B cell (primary cell): ENCODE results near the gene SNTG2. TPM values are rescaled to one million over a fixed set of nuclear protein-coding genes. Genes with fewer than 3 reads are reported as not detected.

Experiments
- ATAC-seq: fragments of 200-7000 bp; cut with Tn5 transposase; one replicate; pipeline ENCODE4 v1.10.0; 2021; ENCODE audit warnings: low read depth, mild to moderate bottlenecking, moderate number of reproducible peaks, moderate library complexity
- CTCF ChIA-PET: fragments of 350-600 bp; sonication (Branson Sonifier 250); formaldehyde crosslinking; loops from one replicate; lab custom pipeline; 2021; ENCODE audit warnings: antibody characterized with exemption, inconsistent platforms; lab: Charles Lee
- POLR2A ChIA-PET: fragments of 350-600 bp; sonication (Branson Sonifier 250); formaldehyde crosslinking; loops from one replicate; lab custom pipeline; 2021; ENCODE audit warnings: antibody characterized with exemption; lab: Charles Lee
- DNase-seq: peaks from one replicate; pipeline ENCODE4 v3.0.0; 2013
- H2AFZ ChIP-seq: 2 replicates; pipeline ENCODE4 v1.6.1; 2012; ENCODE audit warnings: mild to moderate bottlenecking, low read depth, low read length; ENCODE audit not compliant: insufficient read depth, poor library complexity, severe bottlenecking
- H3K27ac ChIP-seq, 2 donors: 1 replicate in 1 of 2; 2 replicates in 1 of 2; pipeline ENCODE4 v1.5.1; 2012 to 2013; ENCODE audit warnings: low read length in 2 of 2, mild to moderate bottlenecking in 2 of 2, moderate library complexity in 1 of 2
- H3K27me3 ChIP-seq, 4 experiments: fragments of 200-600 bp in 1 of 4; sonication (generic) in 1 of 4; replicated peaks in 1 of 4; 1 replicate in 2 of 4; 2 replicates in 2 of 4; pipeline versions ENCODE4 v1.6.1 to v1.7.0; 2013 to 2016; ENCODE audit warnings: low read length in 3 of 4, mild to moderate bottlenecking in 2 of 4, mixed read lengths in 1 of 4, moderate library complexity in 1 of 4; ENCODE audit not compliant: insufficient read depth in 4 of 4, control insufficient read depth in 3 of 4; ENCODE audit errors: control extremely low read depth in 1 of 4
- H3K36me3 ChIP-seq, 2 experiments: replicated peaks in 1 of 2; 1 replicate in 1 of 2; 2 replicates in 1 of 2; pipeline versions ENCODE4 v1.6.1 to v1.7.1; 2013; ENCODE audit warnings: low read length in 1 of 2; ENCODE audit not compliant: insufficient read depth in 2 of 2, control insufficient read depth in 1 of 2; ENCODE audit errors: control extremely low read depth in 1 of 2, extremely low read depth in 1 of 2
- H3K4me1 ChIP-seq, 2 donors: fragments of 200-600 bp in 1 of 2; sonication (generic) in 1 of 2; 1 replicate in 1 of 2; 2 replicates in 1 of 2; pipeline versions ENCODE4 v1.5.1 to v1.6.1; 2013 to 2017; ENCODE audit warnings: low read length in 2 of 2; ENCODE audit not compliant: control insufficient read depth in 2 of 2, insufficient read depth in 2 of 2
- H3K4me2 ChIP-seq: replicated peaks from 2 replicates; pipeline ENCODE3; 2012; ENCODE audit warnings: mild to moderate bottlenecking, low read depth, low read length; ENCODE audit not compliant: poor library complexity, severe bottlenecking
- H3K4me3 ChIP-seq, 5 experiments: fragments of 200-600 bp in 1 of 5; sonication (generic) in 1 of 5; 1 replicate in 3 of 5; 2 replicates in 2 of 5; pipeline versions ENCODE4 v1.5.1 to v1.7.0; 2011 to 2016; ENCODE audit warnings: low read length in 4 of 5, mild to moderate bottlenecking in 4 of 5, low read depth in 2 of 5, control low read depth in 1 of 5, moderate library complexity in 1 of 5; ENCODE audit not compliant: insufficient read depth in 1 of 5; ENCODE audit errors: control extremely low read depth in 1 of 5, extremely low read depth in 1 of 5
- H3K79me2 ChIP-seq: fragments of 200-600 bp; sonication (generic); one replicate; pipeline ENCODE4 v1.6.0; 2016; ENCODE audit warnings: low read length; ENCODE audit not compliant: control insufficient read depth, insufficient read depth
- H3K9ac ChIP-seq: fragments of 200-600 bp; sonication (generic); 2 replicates; pipeline ENCODE4 v1.6.1; 2017; ENCODE audit warnings: mild to moderate bottlenecking, low read length, moderate library complexity
- H3K9me3 ChIP-seq, 3 donors: one replicate each; pipeline versions ENCODE4 v1.6.1 to v1.7.1; 2013; ENCODE audit warnings: low read length in 2 of 3; ENCODE audit not compliant: control insufficient read depth in 2 of 3, insufficient read depth in 1 of 3; ENCODE audit errors: control extremely low read depth in 1 of 3
- H4K20me1 ChIP-seq: 2 replicates; pipeline ENCODE4 v1.6.0; 2012; ENCODE audit warnings: mild to moderate bottlenecking, low read length; ENCODE audit not compliant: insufficient read depth, control insufficient read depth, poor library complexity, severe bottlenecking
- H3K27ac Mint-ChIP-seq: one replicate; pipeline ENCODE4 v1.8.0; 2021; ENCODE audit warnings: mixed read lengths
- H3K27me3 Mint-ChIP-seq: one replicate; pipeline ENCODE4 v1.8.0; 2021; ENCODE audit warnings: mixed read lengths
- H3K4me1 Mint-ChIP-seq: one replicate; pipeline ENCODE4 v1.8.0; 2021; ENCODE audit warnings: mixed read lengths
- H3K4me3 Mint-ChIP-seq: one replicate; pipeline ENCODE4 v1.8.0; 2021; ENCODE audit warnings: mixed read lengths
- H3K9me3 Mint-ChIP-seq: one replicate; pipeline ENCODE4 v1.8.0; 2022; ENCODE audit warnings: mixed read lengths; ENCODE audit not compliant: insufficient read depth
- CTCF ChIP-seq: fragments of 200-600 bp; IDR thresholded peaks from one replicate; pipeline ENCODE4 v1.8.0; 2022; ENCODE audit warnings: antibody characterized with exemption, mild to moderate bottlenecking
- EZH2 ChIP-seq: IDR thresholded peaks from 2 replicates; pipeline ENCODE4 v1.6.1; 2012; ENCODE audit warnings: borderline replicate concordance, low read depth, mild to moderate bottlenecking, moderate library complexity, low read length; ENCODE audit not compliant: insufficient read depth, poor library complexity, severe bottlenecking
- WGBS: methylation state at CpG from one replicate; pipeline ENCODE4 v1.1.5; 2013; ENCODE audit warnings: missing lambda C conversion rate; ENCODE audit not compliant: insufficient coverage; 5-methylcytosine and 5-hydroxymethylcytosine counted together
- intact Hi-C: fragments of 100-400 bp; cut with micrococcal nuclease; formaldehyde crosslinking; loops from one replicate; pipeline ENCODE4 v1.10.0; 2022
- polyA plus RNA-seq: library from polyadenylated mRNA; depleted of rRNA; stranded (reverse); fragments of >200 nt; gene quantifications from 2 replicates; pipeline ENCODE4 v1.2.3, GENCODE V29; 2012
- total RNA-seq, 2 donors: library from RNA; stranded (reverse); fragments of 120-200 nt in 1 of 2; gene quantifications; 1 replicate in 1 of 2; 2 replicates in 1 of 2; pipeline versions ENCODE4 v1.2.3 to v1.2.4, GENCODE V29; 2013 to 2022

Gene SNTG2
- total and polyA plus RNA-seq, 2 donors (not counting 1 experiment from before 2014, with no cell fraction given), result 2.1 to 2.4 TPM

GRCh38 chr2:1246991-1247390, 296.3 kb downstream of the SNTG2 start:
- no peak for DNase-seq
- Mint-ChIP-seq H3K4me3 (no peak overlapping the region), H3K27me3 (no peaks in the 10 kb centered on the region), H3K27ac (no peak overlapping the region), H3K4me1 (peaks cover 32% of the 10 kb centered on the region), H3K9me3 (no peaks in the 10 kb centered on the region)
- no peaks in the 10 kb centered on the region for H3K27me3 ChIP-seq
- no peak for ATAC-seq
- ChIA-PET CTCF (no interaction called here), POLR2A (no interaction called here)
- H3K4me3 ChIP-seq, result no peak overlapping the region
- no peaks in the 10 kb centered on the region for H3K79me2 ChIP-seq
- H3K36me3 ChIP-seq, result no peaks in the 10 kb centered on the region
- no peak overlapping the region for H3K9ac ChIP-seq
- 100% methylated on average over 1 of the region's 3 CpGs for WGBS
- no peak for TF ChIP-seq CTCF
- TF ChIP-seq EZH2, result no peak
- peaks cover 0 to 18% (median 2%) of the 10 kb centered on the region in 3 donors for H3K9me3 ChIP-seq
- no peaks in the 10 kb centered on the region for H4K20me1 ChIP-seq
- intact Hi-C loops, result no loop called here
- H3K4me2 ChIP-seq, result no peak overlapping the region
- H3K4me1 ChIP-seq, result peaks cover 34 to 44% of the 10 kb centered on the region in 2 donors
- no peak overlapping the region for H3K27ac ChIP-seq
- H2AFZ ChIP-seq, result peak overlapping the region; percentile 18

- Histone ChIP-seq H3K4me1 (peaks cover 31 to 37% of the 10 kb centered on the region in 2 donors), H3K27ac (no peak overlapping the region), H2AFZ (peak overlapping the region; percentile 13), H3K27me3 (no peaks in the 10 kb centered on the region), H3K9ac (no peak overlapping the region), H3K79me2 (no peaks in the 10 kb centered on the region), H3K36me3 (no peaks in the 10 kb centered on the region), H3K9me3 (peaks cover 0 to 19% (median 2%) of the 10 kb centered on the region in 3 donors), H4K20me1 (no peaks in the 10 kb centered on the region), H3K4me3 (no peak overlapping the region), H3K4me2 (no peak overlapping the region)
- ChIA-PET CTCF (no interaction called here), POLR2A (no interaction called here)
- H3K27ac Mint-ChIP-seq, result no peak overlapping the region
- WGBS, result 53% methylated on average over 3 of the region's 5 CpGs
- TF ChIP-seq CTCF (no peak), EZH2 (no peak)
- intact Hi-C loops, result no loop called here
- ATAC-seq, result no peak
- no peaks in the 10 kb centered on the region for H3K27me3 Mint-ChIP-seq
- no peak overlapping the region for H3K4me3 Mint-ChIP-seq
- peaks cover 28% of the 10 kb centered on the region for H3K4me1 Mint-ChIP-seq
- DNase-seq, result no peak
- H3K9me3 Mint-ChIP-seq, result no peaks in the 10 kb centered on the region
Observed at GRCh38 chr2:1248187-1248586, 297.5 kb downstream of the SNTG2 start.
